Measurements from ENCODE around the gene CXXC5. TPM values are rescaled to one million over a fixed set of nuclear protein-coding genes. Genes with fewer than 3 reads are reported as not detected.

The CXXC5 gene
- polyA plus RNA-seq, 1 of the 3 experiments (the other 2 are of a cell fraction): 47.4 TPM

- no peak overlapping the region for H2AFZ ChIP-seq (ENCODE audit: low read depth)
- H3K4me2 ChIP-seq: no peak overlapping the region
- TF ChIP-seq RAD21 (IDR thresholded peaks at IDR 0.05; ENCODE audit: low read length) (no peak), PBX3 (IDR thresholded peaks at IDR 0.05) (no peak), TEAD4 (IDR thresholded peaks at IDR 0.05; ENCODE audit: borderline replicate concordance, insufficient read depth) (no peak), MXI1 (IDR thresholded peaks at IDR 0.05; ENCODE audit: low read depth, low read length) (no peak), SIN3A (IDR thresholded peaks at IDR 0.05; ENCODE audit: borderline replicate concordance, low read depth, low read length) (no peak), ZBTB33 (IDR thresholded peaks at IDR 0.05; ENCODE audit: borderline replicate concordance, low read depth) (no peak), JUND (IDR thresholded peaks at IDR 0.05) (no peak), MAX (IDR thresholded peaks at IDR 0.05; ENCODE audit: low read depth) (no peak), USF1 (IDR thresholded peaks at IDR 0.05; ENCODE audit: borderline replicate concordance, low read depth) (no peak), FOSL2 (IDR thresholded peaks at IDR 0.05; ENCODE audit: borderline replicate concordance, low read depth) (no peak), GABPA (IDR thresholded peaks at IDR 0.05; ENCODE audit: low read depth) (no peak), FOXJ3 (CRISPR knock-in tag; IDR thresholded peaks at IDR 0.05) (no peak), REST (IDR thresholded peaks at IDR 0.05; ENCODE audit: low read depth, low read length) (no peak), EP300 (IDR thresholded peaks at IDR 0.05; ENCODE audit: borderline replicate concordance in 1 of 2, low read depth in 1 of 2, low read length in 1 of 2) (no peak), ELF1 (IDR thresholded peaks at IDR 0.05) (no peak)
- TF ChIP-seq, protein P1, sequence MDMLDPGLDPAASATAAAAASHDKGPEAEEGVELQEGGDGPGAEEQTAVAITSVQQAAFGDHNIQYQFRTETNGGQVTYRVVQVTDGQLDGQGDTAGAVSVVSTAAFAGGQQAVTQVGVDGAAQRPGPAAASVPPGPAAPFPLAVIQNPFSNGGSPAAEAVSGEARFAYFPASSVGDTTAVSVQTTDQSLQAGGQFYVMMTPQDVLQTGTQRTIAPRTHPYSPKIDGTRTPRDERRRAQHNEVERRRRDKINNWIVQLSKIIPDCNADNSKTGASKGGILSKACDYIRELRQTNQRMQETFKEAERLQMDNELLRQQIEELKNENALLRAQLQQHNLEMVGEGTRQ (IDR thresholded peaks at IDR 0.05; ENCODE audit: borderline replicate concordance, low read depth, low read length): no peak
- no peaks in the 10 kb centered on the region for H3K9me3 ChIP-seq
- no peaks in the 10 kb centered on the region for H3K9me2 ChIP-seq
- no peak overlapping the region for H3K27ac ChIP-seq (ENCODE audit: low read depth in 2 of 2, low read length in 1 of 2)
- peaks cover 24% of the 10 kb centered on the region for H4K20me1 ChIP-seq (ENCODE audit: insufficient read depth)
- H3K9ac ChIP-seq: no peak overlapping the region
- H3K27me3 ChIP-seq (ENCODE audit: insufficient read depth): no peaks in the 10 kb centered on the region
- CTCF ChIA-PET: no interaction called here
- POLR2A ChIA-PET: no interaction called here
- WGBS (ENCODE audit: low lambda C conversion rate): 93% methylated on average over 8 of the region's 8 CpGs
- DNase-seq: no peak
- H3F3A ChIP-seq (replicated peaks; ENCODE audit: insufficient read depth): peaks cover 12% of the 10 kb centered on the region
- peaks cover 4 to 45% of the 10 kb centered on the region in 2 experiments for H3K36me3 ChIP-seq (replicated peaks in 1 of 2; ENCODE audit: control insufficient read depth in 1 of 2, insufficient read depth in 2 of 2, low read length in 1 of 2)
- H3K4me3 ChIP-seq (ENCODE audit: low read depth in 2 of 2, low read length in 1 of 2): no peak overlapping the region
- no peaks in the 10 kb centered on the region for H3K4me1 ChIP-seq (ENCODE audit: control insufficient read depth in 1 of 2, insufficient read depth in 2 of 2, low read depth in 1 of 2, low read length in 1 of 2)
- H3K79me2 ChIP-seq (ENCODE audit: insufficient read depth): peaks cover 96% of the 10 kb centered on the region
Observed at GRCh38 chr5:139605887-139606286, 42.3 kb upstream of the CXXC5 start.
